Left renal pelvis (tissue), 4 donors: ENCODE data around the gene PSAT1. TPM values are rescaled to one million over a fixed set of nuclear protein-coding genes. Genes with fewer than 3 reads are reported as not detected.

Experiments
- DNase-seq, 4 donors: peaks; one replicate each; pipeline ENCODE4 v3.0.0-alpha.2; 2013; ENCODE audit warnings: low read depth in 4 of 4, low spot score in 3 of 4
- polyA plus RNA-seq, 4 donors: library from polyadenylated mRNA; unstranded; fragments of 120-200 nt; gene quantifications; one replicate each; pipeline ENCODE4 v1.2.1, GENCODE V29; 2013; ENCODE audit not compliant: insufficient read length in 4 of 4

Gene PSAT1
- polyA plus RNA-seq, 4 donors, result 25.2 to 67.9 (median 66.5) TPM

GRCh38 chr9:78314953-78315870 is 18.3 kb downstream of the PSAT1 start:
- no peak for DNase-seq

GRCh38 chr9:78316166-78316892 is 19.4 kb downstream of the PSAT1 start:
- no peak for DNase-seq

- no peak for DNase-seq
Observed at GRCh38 chr9:78319197-78320029, 22.5 kb downstream of the PSAT1 start.

GRCh38 chr9:78320030-78320693 is 23.2 kb downstream of the PSAT1 start:
- no peak for DNase-seq

GRCh38 chr9:78320875-78321496 is 24.1 kb downstream of the PSAT1 start:
- no peak for DNase-seq

- no peak for DNase-seq
Observed at GRCh38 chr9:78321505-78321904, 24.6 kb downstream of the PSAT1 start.

GRCh38 chr9:78324068-78324650 is 27.2 kb downstream of the PSAT1 start:
- DNase-seq, result no peak

GRCh38 chr9:78324682-78325081 is 27.8 kb downstream of the PSAT1 start:
- DNase-seq, result no peak

GRCh38 chr9:78325343-78325742 is 28.4 kb downstream of the PSAT1 start:
- DNase-seq, result peak in 2 of 4 donors; percentile 3 to 9

GRCh38 chr9:78325846-78326360 is 29.0 kb downstream of the PSAT1 start:
- DNase-seq, result no peak

- no peak for DNase-seq
Observed at GRCh38 chr9:78326564-78326963, 29.6 kb downstream of the PSAT1 start.

- DNase-seq, result no peak
Observed at GRCh38 chr9:78332381-78332780, 35.5 kb downstream of the PSAT1 start.

GRCh38 chr9:78348848-78349247 is 51.9 kb downstream of the PSAT1 start:
- DNase-seq, result no peak

- no peak for DNase-seq
Observed at GRCh38 chr9:78351816-78352215, 54.9 kb downstream of the PSAT1 start.

- peak in 1 of 4 donors; percentile 3 for DNase-seq
Observed at GRCh38 chr9:78354324-78354973, 57.5 kb downstream of the PSAT1 start.

- DNase-seq, result no peak
Observed at GRCh38 chr9:78354989-78355388, 58.1 kb downstream of the PSAT1 start.

- no peak for DNase-seq
Observed at GRCh38 chr9:78356634-78357033, 59.7 kb downstream of the PSAT1 start.

- no peak for DNase-seq
Observed at GRCh38 chr9:78357165-78357873, 60.4 kb downstream of the PSAT1 start.
